HG03565 (cell line): ENCODE data around the gene ANKRD66.
"Not testable (repeated sequence)": the region's sequence is repeated elsewhere in the genome, so short reads cannot be mapped to it uniquely, and the experiment has no call there.

ENCODE experiments used
- ATAC-seq: cut with Tn5 transposase; IDR thresholded peaks from one replicate; pipeline ENCODE4 v1.9.1; 2021; ENCODE audit warnings: mild to moderate bottlenecking, moderate library complexity; ENCODE audit not compliant: unreplicated experiment

The ANKRD66 gene

DNA sequence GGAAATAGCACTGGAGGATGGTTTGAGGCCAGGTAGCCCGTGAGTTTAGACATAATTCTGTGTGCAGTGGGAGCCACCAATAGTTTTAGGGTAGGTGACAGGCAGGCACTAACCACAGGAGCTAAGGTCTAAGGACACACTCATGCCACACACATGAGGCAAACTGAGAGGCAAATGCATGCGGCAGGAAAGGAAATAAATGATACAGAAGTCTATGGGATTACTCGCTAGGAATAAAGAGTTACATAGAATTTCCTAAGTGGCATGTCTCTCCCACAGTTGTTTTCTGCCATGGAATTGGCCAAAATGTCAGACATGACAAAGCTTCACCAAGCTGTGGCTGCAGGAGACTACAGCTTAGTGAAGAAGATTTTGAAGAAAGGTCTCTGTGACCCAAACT lies 4.9 kb downstream of the ANKRD66 start:
- no peak for ATAC-seq

DNA sequence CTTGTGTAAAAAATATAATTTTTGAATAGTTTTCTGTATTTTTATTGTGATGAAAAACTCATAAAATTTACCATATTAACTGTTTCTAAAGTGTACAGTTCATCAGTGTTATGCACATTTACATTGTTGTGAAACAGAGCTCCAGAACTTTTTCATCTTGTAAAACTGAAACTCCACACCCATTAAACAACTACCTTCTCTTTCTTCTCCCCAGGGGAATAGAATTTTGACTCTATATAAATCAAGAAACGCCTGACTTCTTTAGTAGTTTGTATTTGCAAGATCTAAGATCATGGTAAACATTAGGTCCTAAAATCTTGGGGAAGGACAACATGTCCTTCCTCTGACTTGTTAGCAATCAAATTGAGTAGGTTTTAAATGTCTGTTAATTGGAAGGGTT lies 9.1 kb downstream of the ANKRD66 start:
- ATAC-seq = no peak

- ATAC-seq = no peak
Observed at GRCh38 chr6:46756469-46757213, 9.9 kb downstream of the ANKRD66 start.

GRCh38 chr6:46757214-46757596 lies 10.5 kb downstream of the ANKRD66 start:
- no peak for ATAC-seq

DNA sequence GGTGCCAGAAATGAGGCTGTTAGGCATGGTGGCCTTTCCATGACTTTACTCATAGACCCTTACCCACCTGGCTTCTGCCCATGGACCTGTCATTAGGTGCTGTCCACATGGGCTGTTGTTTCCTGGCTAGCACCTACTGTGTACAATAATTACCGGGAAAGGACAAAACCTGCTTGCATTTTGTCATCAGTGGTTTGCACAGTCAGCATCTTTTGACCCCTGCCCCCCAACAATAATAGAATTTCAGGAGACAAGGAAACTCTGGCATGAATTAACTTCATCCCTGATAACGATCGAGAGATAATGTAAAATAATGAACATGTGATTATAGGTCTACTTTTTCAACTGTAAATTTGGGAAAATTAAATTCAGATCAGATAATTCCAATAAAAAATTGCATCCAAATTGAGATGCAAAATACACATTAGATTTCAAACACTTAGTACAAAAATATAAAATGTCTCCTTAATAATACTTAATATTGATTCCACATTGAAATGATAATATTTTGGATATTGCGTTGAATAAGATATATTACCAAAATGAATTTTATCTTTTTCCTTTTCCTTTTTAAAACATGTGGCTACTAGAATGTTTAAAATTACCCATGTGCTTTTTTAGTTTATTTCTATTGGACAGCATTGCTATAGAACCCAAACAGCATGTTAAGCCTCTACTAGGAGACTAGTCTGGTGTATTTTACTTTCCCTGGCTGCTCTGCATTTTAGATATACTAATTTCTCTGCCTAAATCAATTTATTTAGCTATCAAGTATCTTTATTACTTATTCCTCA lies 12.4 kb downstream of the ANKRD66 start:
- no peak for ATAC-seq

DNA sequence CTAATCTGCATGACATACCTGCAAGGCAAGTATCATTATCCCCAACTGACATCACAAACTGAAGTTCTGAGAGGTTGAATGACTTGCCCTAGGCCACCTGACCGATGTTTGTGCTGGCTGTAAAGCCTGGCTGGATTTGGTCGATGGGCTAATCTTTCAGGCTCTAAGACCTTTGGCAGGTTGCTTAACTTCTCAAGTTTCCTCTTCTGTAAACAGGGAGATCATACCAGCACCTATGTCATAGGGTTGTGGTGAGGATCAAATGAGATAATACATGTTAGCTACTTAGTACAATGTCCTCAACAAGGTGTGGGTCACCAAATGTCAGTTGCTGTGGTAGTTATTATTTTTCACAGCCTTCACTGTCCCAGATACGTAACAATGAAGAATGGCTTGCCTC lies 14.2 kb downstream of the ANKRD66 start:
- ATAC-seq = no peak

DNA sequence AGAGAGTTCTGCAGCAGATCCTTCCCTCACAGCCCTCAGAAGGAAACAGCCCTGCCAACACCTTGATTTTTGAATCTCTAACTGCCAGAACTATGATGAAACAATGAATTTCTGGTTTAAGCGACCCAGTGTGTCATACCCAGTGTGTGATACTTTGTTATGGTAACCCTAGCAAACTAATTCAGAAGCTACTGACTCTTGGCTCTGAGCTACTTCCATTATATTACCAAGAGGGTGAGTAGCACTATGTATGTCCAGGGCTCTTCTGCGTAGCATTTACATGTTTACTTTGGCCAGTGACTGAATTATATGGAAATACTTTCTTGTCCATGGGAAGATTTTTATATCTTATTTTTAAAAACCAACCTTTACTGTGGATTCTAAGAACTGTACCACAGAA lies 16.7 kb downstream of the ANKRD66 start:
- no peak for ATAC-seq

DNA sequence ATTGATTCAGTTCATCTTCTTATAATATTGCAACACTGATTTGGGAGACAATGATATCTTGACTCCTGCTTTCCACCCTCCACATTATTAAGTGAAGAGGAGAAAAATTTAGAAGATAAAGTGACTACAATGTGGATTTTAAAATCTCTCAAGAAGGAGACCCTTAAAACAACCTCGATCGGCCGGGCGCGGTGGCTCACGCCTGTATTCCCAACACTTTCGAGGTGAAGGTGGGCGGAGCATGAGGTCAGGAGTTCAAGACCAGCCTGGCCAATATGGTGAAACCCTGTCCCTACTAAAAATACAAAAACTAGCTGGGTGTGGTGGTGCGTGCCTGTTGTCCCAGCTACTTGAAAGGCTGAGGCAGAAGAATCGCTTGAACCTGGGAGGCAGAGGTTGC lies 17.5 kb downstream of the ANKRD66 start:
- not testable (repeated sequence) for ATAC-seq

DNA sequence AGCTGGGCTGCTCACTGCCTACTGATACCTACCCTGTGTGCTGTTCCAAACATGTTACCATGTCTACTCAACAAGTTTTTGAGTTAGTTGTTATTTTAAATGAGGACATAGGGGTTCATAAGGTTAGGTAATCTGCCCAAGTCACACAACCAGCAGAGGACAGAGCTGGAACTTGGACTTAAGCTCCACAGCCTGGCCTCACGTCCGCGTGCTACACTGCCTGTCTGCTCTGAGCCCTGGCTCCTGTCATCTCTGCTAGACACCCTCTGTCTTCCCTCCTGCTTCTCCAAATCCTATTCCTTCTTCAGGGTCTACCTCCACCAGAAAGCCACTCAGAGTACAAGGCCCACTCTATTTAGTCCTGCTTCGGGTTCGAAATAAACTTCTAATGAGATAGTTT lies 18.2 kb downstream of the ANKRD66 start:
- no peak for ATAC-seq

- ATAC-seq = no peak
Observed at GRCh38 chr6:46772016-46772415, 25.3 kb downstream of the ANKRD66 start.

GRCh38 chr6:46772762-46773161 lies 26.0 kb downstream of the ANKRD66 start:
- ATAC-seq = peak; percentile 52

GRCh38 chr6:46773201-46773855 lies 26.6 kb downstream of the ANKRD66 start:
- no peak for ATAC-seq

- not testable (repeated sequence) for ATAC-seq
Observed at GRCh38 chr6:46774736-46775135, 28.0 kb downstream of the ANKRD66 start.

DNA sequence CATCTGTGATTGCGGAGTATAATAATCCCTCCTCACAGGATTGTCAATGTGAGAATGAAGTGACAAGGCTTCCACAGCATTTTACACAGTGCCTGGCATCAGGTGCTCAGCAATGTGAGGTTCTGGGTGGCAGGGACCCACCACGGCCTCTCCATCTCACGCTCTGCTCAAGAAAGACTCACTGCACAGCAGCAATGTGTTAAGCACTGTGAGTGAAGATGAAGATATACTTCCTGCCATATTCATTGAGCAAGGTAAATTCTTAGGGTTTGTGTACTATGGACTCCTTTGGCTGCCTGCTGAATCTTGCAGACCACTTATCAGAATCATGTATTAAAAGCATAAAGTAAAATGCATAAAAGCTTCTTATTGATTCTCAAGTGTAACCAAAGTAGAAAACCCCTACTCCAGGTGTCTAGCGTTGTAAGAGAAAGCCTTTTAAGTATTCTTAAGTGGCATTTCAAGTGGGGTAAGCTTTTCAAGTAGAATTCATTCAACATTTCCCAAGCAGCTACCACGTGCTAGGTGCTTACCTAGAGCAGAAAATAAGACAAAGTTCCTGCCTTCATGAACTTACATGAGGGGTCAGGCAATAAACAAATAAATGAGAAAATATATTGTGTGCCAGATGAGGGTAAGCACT lies 29.5 kb downstream of the ANKRD66 start:
- ATAC-seq = no peak

GRCh38 chr6:46777476-46778346 lies 31.0 kb downstream of the ANKRD66 start:
- no peak for ATAC-seq

GRCh38 chr6:46781478-46782378 lies 35.0 kb downstream of the ANKRD66 start:
- no peak for ATAC-seq

GRCh38 chr6:46784535-46784934 lies 37.8 kb downstream of the ANKRD66 start:
- ATAC-seq = no peak

DNA sequence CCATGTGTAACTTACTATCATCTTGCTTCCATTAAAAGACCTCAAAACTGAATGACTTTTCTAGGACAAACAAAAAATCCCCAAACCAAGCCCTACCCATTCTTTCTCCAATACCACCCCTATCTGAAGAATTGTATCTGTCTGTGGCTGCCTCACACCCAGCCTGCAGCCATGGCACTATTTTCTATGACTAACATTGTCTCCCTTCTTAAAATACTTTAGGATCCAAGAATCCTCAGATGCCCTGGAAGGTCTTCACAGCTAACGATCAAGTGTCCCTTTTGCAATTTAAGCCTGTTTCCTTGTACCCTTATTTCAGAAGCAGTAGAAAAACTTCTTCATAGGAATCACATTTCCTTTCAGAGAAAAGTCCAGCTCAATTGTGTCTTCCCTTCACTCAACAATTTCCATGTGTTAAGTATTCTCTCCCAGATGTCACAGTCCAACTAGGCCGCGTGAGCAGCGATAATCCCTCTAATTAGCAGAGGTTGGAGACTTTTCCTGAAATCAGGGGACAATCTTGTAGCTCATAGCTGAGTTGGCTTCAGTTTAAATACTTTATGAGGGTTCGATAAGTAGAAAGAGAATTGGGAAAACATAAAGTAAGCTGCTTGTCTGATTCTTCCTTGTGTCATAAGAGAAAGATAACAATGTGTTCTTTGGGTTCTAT lies 41.3 kb downstream of the ANKRD66 start:
- ATAC-seq = no peak

- no peak for ATAC-seq
Observed at GRCh38 chr6:46788791-46789190, 42.1 kb downstream of the ANKRD66 start.
